Right lobe of liver (tissue), 4 donors: ENCODE data around the gene HOXA1.

Experiments
- CTCF ChIP-seq, 4 donors: fragments of 200-600 bp in 3 of 4; fragments of 450-650 bp in 1 of 4; IDR thresholded peaks; one replicate each; pipeline versions ENCODE4 v1.5.1 to v1.8.0; 2016 to 2022; ENCODE audit warnings: antibody characterized with exemption in 4 of 4, mild to moderate bottlenecking in 2 of 4
- POLR2A ChIP-seq: fragments of 450-650 bp; IDR thresholded peaks from one replicate; pipeline ENCODE4 v1.6.1; 2017; ENCODE audit warnings: antibody characterized with exemption, mild to moderate bottlenecking
- donor health status: DM: no; HTN: no; CAD: no.
- donor health status: DM: no; HTN: no; CAD: no.
- donor health status: DM: no; HTN: yes; CAD: no.

GRCh38 chr7:27137640-27138315 lies 42.0 kb upstream of the HOXA1 start:
- TF ChIP-seq CTCF (IDR thresholded peaks at IDR 0.05) (no peak), POLR2A (no peak)
